ENCODE data around the gene GPRIN1.

DNA sequence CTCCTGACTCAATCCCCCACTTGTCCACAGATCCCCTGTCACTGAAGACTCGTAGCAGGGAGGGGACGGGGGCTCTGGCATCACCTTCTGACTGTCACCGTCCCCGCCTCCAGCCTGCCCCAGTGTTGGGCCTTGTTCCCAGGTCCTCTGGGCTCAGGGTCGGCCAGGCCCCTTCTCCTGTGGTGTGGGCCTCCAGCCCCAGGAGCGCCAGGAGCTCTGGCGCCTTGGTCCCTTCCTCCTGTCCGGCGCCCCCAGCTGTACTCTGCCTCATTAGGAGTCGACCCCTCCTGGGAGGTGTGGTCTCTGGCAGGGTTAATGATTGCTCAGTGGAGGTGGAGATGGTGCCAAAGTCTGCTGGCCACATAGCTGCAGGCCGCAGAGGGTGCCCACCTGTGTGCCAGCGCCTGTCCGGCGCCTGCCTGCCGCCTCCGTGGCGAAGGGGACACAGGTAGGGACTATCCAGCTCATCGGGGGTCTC lies 61.0 kb downstream of the GPRIN1 start, which contains the start of gene CDHR2:
- TF ChIP-seq, protein P1, sequence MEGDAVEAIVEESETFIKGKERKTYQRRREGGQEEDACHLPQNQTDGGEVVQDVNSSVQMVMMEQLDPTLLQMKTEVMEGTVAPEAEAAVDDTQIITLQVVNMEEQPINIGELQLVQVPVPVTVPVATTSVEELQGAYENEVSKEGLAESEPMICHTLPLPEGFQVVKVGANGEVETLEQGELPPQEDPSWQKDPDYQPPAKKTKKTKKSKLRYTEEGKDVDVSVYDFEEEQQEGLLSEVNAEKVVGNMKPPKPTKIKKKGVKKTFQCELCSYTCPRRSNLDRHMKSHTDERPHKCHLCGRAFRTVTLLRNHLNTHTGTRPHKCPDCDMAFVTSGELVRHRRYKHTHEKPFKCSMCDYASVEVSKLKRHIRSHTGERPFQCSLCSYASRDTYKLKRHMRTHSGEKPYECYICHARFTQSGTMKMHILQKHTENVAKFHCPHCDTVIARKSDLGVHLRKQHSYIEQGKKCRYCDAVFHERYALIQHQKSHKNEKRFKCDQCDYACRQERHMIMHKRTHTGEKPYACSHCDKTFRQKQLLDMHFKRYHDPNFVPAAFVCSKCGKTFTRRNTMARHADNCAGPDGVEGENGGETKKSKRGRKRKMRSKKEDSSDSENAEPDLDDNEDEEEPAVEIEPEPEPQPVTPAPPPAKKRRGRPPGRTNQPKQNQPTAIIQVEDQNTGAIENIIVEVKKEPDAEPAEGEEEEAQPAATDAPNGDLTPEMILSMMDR (IDR thresholded peaks at IDR 0.05; ENCODE audit: low read depth, low read length, poor library complexity, severe bottlenecking) = no peak
- TF ChIP-seq EZH2phosphoT487 (IDR thresholded peaks at IDR 0.05; ENCODE audit: borderline replicate concordance, low read length) = no peak

All from DOHH2 (cell line).